ENCODE measurements around the gene SDR39U1.
A peak's percentile ranks its signal among the peaks of the same experiment; 100 is the strongest.

The SDR39U1 gene

DNA sequence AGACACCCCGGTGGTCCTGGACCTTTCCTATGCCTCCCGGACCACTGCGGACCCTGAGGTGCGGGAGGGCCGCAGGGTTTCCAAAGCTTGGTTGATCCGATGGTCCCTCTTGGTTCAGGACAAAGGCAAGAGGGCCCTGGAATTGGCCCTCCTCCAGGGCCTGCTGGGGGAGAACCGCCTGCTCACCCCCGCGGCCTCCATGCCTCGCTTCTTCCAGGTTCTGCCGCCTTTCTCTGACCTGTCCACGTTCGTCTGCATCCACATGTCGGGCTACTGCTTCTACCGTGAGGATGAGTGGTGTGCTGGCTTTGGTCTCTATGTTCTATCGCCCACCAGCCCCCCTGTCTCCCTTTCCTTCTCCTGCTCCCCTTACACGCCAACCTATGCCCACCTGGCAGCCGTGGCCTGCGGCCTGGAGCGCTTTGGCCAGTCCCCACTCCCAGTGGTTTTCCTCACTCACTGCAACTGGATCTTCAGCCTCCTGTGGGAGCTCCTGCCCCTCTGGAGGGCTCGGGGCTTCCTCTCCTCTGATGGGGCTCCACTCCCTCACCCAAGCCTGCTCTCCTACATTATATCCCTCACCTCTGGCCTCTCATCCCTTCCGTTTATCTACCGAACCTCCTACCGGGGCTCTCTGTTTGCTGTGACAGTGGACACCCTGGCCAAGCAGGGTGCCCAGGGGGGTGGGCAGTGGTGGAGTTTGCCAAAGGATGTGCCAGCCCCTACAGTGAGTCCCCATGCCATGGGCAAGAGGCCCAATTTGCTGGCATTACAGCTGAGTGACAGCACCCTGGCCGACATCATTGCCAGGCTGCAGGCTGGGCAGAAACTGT lies 26.9 kb downstream of the SDR39U1 start:
- Histone ChIP-seq H3K27ac (no peak overlapping the region), H3K36me3 (peaks cover 21% of the 10 kb centered on the region), H3K4me3 (ENCODE audit: low read depth, low read length) (no peak overlapping the region), H3K27me3 (ENCODE audit: insufficient read depth, low read depth, severe bottlenecking) (no peaks in the 10 kb centered on the region), H3K9me3 (ENCODE audit: severe bottlenecking) (no peaks in the 10 kb centered on the region)
- TF ChIP-seq, protein P1, sequence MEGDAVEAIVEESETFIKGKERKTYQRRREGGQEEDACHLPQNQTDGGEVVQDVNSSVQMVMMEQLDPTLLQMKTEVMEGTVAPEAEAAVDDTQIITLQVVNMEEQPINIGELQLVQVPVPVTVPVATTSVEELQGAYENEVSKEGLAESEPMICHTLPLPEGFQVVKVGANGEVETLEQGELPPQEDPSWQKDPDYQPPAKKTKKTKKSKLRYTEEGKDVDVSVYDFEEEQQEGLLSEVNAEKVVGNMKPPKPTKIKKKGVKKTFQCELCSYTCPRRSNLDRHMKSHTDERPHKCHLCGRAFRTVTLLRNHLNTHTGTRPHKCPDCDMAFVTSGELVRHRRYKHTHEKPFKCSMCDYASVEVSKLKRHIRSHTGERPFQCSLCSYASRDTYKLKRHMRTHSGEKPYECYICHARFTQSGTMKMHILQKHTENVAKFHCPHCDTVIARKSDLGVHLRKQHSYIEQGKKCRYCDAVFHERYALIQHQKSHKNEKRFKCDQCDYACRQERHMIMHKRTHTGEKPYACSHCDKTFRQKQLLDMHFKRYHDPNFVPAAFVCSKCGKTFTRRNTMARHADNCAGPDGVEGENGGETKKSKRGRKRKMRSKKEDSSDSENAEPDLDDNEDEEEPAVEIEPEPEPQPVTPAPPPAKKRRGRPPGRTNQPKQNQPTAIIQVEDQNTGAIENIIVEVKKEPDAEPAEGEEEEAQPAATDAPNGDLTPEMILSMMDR (IDR thresholded peaks at IDR 0.05; ENCODE audit: low read depth, low read length), result no peak
- DNase-seq, result no peak

DNA sequence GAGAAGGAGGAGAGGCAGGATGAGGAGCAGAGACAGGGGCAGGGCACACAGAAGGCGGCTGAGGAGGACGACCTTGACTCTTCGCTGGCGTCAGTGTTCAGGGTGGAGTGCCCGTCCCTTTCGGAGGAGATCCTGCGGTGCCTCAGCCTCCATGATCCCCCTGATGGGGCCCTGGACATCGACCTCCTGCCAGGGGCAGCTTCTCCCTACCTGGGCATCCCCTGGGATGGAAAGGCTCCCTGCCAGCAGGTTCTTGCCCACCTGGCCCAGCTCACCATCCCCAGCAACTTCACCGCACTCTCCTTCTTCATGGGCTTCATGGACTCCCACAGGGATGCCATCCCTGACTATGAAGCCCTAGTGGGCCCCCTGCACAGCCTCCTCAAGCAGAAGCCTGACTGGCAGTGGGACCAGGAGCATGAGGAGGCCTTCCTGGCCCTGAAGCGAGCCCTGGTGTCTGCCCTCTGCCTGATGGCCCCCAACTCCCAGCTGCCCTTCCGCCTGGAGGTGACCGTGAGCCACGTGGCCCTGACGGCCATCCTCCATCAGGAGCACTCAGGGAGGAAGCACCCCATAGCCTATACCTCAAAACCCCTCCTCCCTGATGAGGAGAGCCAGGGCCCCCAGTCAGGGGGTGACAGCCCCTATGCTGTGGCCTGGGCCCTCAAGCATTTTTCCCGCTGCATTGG lies 27.7 kb downstream of the SDR39U1 start:
- Histone ChIP-seq H3K4me3 (ENCODE audit: low read depth, low read length) (no peak overlapping the region), H3K27me3 (ENCODE audit: insufficient read depth, low read depth, severe bottlenecking) (no peaks in the 10 kb centered on the region), H3K9me3 (ENCODE audit: severe bottlenecking) (no peaks in the 10 kb centered on the region), H3K36me3 (peaks cover 21% of the 10 kb centered on the region), H3K27ac (no peak overlapping the region)
- no peak for DNase-seq
- TF ChIP-seq, protein P1 (IDR thresholded peaks at IDR 0.05; ENCODE audit: low read depth, low read length), result no peak

DNA sequence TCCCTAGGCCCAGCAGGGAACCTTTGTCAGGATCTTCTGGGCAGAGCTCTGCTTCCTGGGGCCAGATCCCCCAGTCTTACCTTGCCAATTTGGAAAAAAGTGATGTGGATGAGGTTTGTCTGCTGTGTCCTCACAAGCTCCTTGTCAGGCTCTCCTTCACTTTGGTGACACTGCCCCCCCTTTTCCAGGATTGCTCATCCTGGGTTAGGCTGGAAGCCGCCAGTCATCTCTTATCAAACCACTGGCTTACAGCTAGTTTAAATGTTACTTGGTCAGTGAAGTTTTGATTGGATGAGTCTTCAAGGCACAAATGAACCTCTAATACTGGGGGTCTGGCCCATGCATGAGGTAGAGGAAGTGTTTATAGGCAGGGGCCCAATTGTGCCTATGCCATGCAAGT lies 28.5 kb downstream of the SDR39U1 start:
- Histone ChIP-seq H3K36me3 (peaks cover 21% of the 10 kb centered on the region), H3K27ac (no peak overlapping the region), H3K9me3 (ENCODE audit: severe bottlenecking) (no peaks in the 10 kb centered on the region), H3K27me3 (ENCODE audit: insufficient read depth, low read depth, severe bottlenecking) (no peaks in the 10 kb centered on the region), H3K4me3 (ENCODE audit: low read depth, low read length) (no peak overlapping the region)
- DNase-seq, result no peak
- TF ChIP-seq, protein P1 (IDR thresholded peaks at IDR 0.05; ENCODE audit: low read depth, low read length), result no peak

DNA sequence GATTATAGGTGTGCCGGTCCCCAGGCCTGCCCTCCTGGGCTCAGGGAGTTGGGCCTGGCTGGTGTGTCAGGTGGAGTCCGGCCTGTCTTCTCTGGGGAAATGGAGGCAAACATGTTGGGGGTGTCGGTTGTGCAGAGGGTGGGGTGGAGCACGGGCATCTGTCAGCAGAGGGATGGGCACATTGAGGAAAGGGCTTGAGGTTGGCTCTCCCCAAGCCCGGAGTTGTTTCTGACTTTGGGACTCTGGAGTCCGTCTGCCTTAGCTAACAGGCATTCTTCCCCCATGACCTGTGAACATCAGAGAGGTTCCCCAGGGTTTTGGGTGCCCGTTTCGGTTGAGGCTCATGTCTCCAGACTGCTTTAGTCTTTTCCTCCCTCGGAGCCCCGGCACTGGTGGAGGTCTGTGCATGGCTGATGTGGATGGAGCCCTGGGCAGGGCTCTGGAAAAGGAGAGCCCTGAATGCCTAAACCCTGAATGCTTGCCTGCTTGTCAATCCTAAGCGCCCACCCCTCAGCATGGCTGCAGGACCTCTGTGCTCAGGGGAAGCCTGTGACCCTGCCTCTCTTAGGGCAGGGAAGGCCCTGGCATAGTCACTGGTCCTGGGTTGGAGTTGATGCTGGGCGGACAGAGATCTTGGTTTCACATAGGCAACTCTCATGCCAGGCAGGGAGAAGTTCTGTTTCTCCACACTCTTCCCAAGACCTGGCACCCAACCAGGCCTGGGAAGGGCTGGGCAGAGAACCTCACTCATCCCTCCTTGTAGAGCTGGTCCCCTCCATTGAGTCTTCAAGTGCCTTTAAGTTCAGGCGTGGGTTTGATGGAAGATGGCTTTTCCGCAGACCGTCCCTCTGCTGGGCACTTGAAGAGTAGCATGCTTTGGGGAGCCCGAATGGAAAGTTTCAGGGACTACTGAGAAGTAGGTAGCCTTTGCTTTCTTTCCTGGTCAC lies 30.9 kb downstream of the SDR39U1 start:
- TF ChIP-seq, protein P1 (IDR thresholded peaks at IDR 0.05; ENCODE audit: low read depth, low read length), result peak; percentile 82
- peak; percentile 67 for DNase-seq
- no peak overlapping the region for H3K4me3 ChIP-seq (ENCODE audit: low read depth, low read length)
- no peak overlapping the region for H3K27ac ChIP-seq
- peaks cover 26% of the 10 kb centered on the region for H3K36me3 ChIP-seq
- H3K9me3 ChIP-seq (ENCODE audit: severe bottlenecking), result no peaks in the 10 kb centered on the region
- no peaks in the 10 kb centered on the region for H3K27me3 ChIP-seq (ENCODE audit: insufficient read depth, low read depth, severe bottlenecking)

DNA sequence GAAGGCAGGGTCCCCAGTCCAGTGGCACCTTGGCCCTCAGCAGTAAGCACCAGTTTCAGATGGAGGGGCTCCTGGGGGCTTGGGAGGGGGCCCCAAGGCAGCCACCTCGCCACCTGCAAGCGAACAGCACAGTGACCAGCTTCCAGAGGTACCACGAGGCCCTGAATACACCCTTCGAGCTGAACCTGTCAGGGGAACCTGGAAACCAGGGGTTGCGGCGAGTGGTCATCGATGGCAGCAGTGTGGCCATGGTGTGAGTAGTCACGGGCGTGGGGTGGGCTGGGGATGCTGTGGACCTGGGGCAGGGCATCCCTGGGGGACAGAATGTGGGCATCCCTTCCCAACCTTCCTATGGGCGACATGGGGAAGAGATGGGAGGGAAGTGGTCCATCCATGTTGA lies 32.6 kb downstream of the SDR39U1 start:
- H3K9me3 ChIP-seq (ENCODE audit: severe bottlenecking), result no peaks in the 10 kb centered on the region
- TF ChIP-seq, protein P1 (IDR thresholded peaks at IDR 0.05; ENCODE audit: low read depth, low read length), result no peak
- peaks cover 34% of the 10 kb centered on the region for H3K36me3 ChIP-seq
- H3K27ac ChIP-seq, result no peak overlapping the region
- no peaks in the 10 kb centered on the region for H3K27me3 ChIP-seq (ENCODE audit: insufficient read depth, low read depth, severe bottlenecking)
- no peak for DNase-seq
- no peak overlapping the region for H3K4me3 ChIP-seq (ENCODE audit: low read depth, low read length)
